Measurements from ENCODE around the gene HEMK1. TPM values are rescaled to one million over a fixed set of nuclear protein-coding genes. Genes with fewer than 3 reads are reported as not detected.

The HEMK1 gene
- total and polyA plus RNA-seq, 2 of the 8 experiments (the other 6 are each of a cell fraction or from before 2014, with no cell fraction given) = 9.7 to 10.6 TPM

DNA sequence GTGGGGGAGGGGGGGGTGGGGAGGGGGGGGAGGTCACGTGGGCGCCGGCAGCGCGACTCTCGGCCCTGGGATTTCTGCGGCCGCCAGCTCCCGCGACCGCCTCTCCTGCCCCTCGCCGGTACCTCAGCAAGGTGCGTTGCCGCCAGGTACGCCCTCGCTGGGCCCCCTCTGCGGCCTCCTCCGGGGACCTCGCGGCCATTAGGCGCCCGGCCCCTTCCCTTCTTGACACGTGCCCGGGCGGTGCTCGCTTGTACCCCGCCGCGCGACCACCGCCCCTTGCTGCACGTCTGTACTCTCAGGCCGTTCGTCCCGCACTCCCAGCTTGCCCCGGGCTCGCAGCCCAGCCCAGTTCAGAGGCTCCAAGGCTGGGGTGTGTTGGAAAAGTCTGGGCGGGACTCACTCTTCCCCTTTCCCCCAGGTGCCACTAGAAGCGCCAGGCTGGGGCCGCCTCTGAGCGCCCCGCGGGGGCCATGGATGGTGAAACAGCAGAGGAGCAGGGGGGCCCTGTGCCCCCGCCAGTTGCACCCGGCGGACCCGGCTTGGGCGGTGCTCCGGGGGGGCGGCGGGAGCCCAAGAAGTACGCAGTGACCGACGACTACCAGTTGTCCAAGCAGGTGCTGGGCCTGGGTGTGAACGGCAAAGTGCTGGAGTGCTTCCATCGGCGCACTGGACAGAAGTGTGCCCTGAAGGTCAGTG is 47.9 kb downstream of the HEMK1 start, which contains the start of gene MAPKAPK3:
Gene MAPKAPK3, plus strand, starts transcription at position 56 of the 696 bp plus-strand sequence. Its CDS starts 415 bp downstream, at position 471.
- peak within 1 kb of the TSS; percentile 59 to 74 (median 71) for H3K4me3 ChIP-seq (ENCODE audit: extremely low read depth in 1 of 4, insufficient read depth in 2 of 4, low read depth in 3 of 4, low read length in 4 of 4)
- no peak within 1 kb of the TSS for H2BK120ac ChIP-seq (replicated peaks; ENCODE audit: low read depth, low read length)
- peaks cover 0 to 15% (median 9%) of the 10 kb centered on the region in 4 experiments; a peak in 6 of 7 replicates for H3K4me1 ChIP-seq (replicated peaks in 1 of 4; ENCODE audit: control insufficient read depth in 3 of 4, insufficient read depth in 4 of 4, low read length in 3 of 4)
- peak within 1 kb of the TSS; percentile 44 for H4K91ac ChIP-seq (replicated peaks; ENCODE audit: insufficient read length, low read length)
- no peaks in the 10 kb centered on the region; the same call in 1 of the 2 replicates for H3K79me1 ChIP-seq (ENCODE audit: low read depth, low read length)
- H3K27ac ChIP-seq (ENCODE audit: low read depth, low read length) = 0 out of 2 replicates have a peak within 1 kb of the TSS, but pooled peaks have one; percentile 29
- peak within 1 kb of the TSS; percentile 64 for H3K56ac ChIP-seq (replicated peaks; ENCODE audit: insufficient read length, low read depth, low read length)
- CTCF ChIA-PET (ENCODE audit: partially characterized antibody) = interaction anchor here (0.6 to 50.4 kb wide), 19 partner anchors 14 to 771 kb away, joined by 3 to 1262 read pairs (median 7); partner anchors contain the start of genes C3orf18, DOCK3, HEMK1 and MANF
- FAIRE-seq = no peak
- peak within 1 kb of the TSS; percentile 91 to 99 for H3K4me2 ChIP-seq (ENCODE audit: insufficient read depth in 1 of 2, low read depth in 2 of 2, low read length in 2 of 2)
- peak within 1 kb of the TSS; percentile 29 for H2AFZ ChIP-seq (ENCODE audit: low read length)
- peak within 1 kb of the TSS; percentile 59 to 70 (median 64) for H3K9ac ChIP-seq (replicated peaks in 1 of 4; ENCODE audit: extremely low read depth in 1 of 4, low read depth in 3 of 4, low read length in 3 of 4)
- H4K8ac ChIP-seq (ENCODE audit: extremely low read depth, insufficient read depth, low read length) = peak within 1 kb of the TSS; percentile 35; the same call in 1 of the 2 replicates
- POLR2A ChIA-PET (ENCODE audit: partially characterized antibody) = interaction anchor here (0.9 to 4.8 kb wide), 12 partner anchors 9 to 771 kb away, joined by 3 to 20 read pairs (median 5); partner anchors contain the start of gene MANF
- peak within 1 kb of the TSS; percentile 99 for H2BK15ac ChIP-seq (ENCODE audit: low read length)
- H2BK5ac ChIP-seq (ENCODE audit: low read depth, low read length) = peak within 1 kb of the TSS; percentile 87; the same call in 1 of the 2 replicates
- peak within 1 kb of the TSS; percentile 90 for H3K18ac ChIP-seq (ENCODE audit: extremely low read depth, low read length)
- peak within 1 kb of the TSS; percentile 1; the same call in 1 of the 2 replicates for H2BK20ac ChIP-seq (ENCODE audit: low read length)
- peak within 1 kb of the TSS; percentile 58 for H3K4ac ChIP-seq (replicated peaks; ENCODE audit: insufficient read length, low read depth, low read length)
- H3K23ac ChIP-seq (ENCODE audit: insufficient read length) = no peak within 1 kb of the TSS
- no peaks in the 10 kb centered on the region for H3K36me3 ChIP-seq (ENCODE audit: control insufficient read depth in 2 of 4, insufficient read depth in 4 of 4, low read length in 3 of 4)
- no peak for DNase-seq (ENCODE audit: low read depth in 1 of 2, low spot score in 2 of 2)
- H3K27me3 ChIP-seq (replicated peaks in 1 of 4; ENCODE audit: control insufficient read depth in 3 of 4, extremely low read depth in 1 of 4, insufficient read depth in 3 of 4, low read length in 3 of 4) = peaks cover 3 to 21% (median 16%) of the 10 kb centered on the region in 4 experiments; a peak in 6 of 7 replicates
- H3K79me2 ChIP-seq (ENCODE audit: control insufficient read depth in 1 of 2, insufficient read depth in 2 of 2, low read length in 2 of 2) = peaks cover 0 to 15% of the 10 kb centered on the region in 2 experiments; a peak in 1 of 4 replicates
- peak within 1 kb of the TSS; percentile 84; the same call in 1 of the 2 replicates for H2BK12ac ChIP-seq (ENCODE audit: low read depth, low read length)
- no peak within 1 kb of the TSS for H3K14ac ChIP-seq (ENCODE audit: insufficient read length)
- WGBS, 2 experiments (ENCODE audit: extremely low coverage in 1 of 2, insufficient coverage in 1 of 2, insufficient read length in 1 of 2, insufficient replicate concordance in 2 of 2, low coverage in 1 of 2, low lambda C conversion rate in 2 of 2, missing lambda C conversion rate in 1 of 2) = 5% methylated on average over 40 of the region's 58 CpGs; no CpG with 5 or more reads in 1 of the 2 experiments
- no peaks in the 10 kb centered on the region for H3K9me3 ChIP-seq (ENCODE audit: insufficient read depth in 2 of 2, low read depth in 1 of 2, low read length in 1 of 2)
- peaks cover 4 to 13% of the 10 kb centered on the region in 2 experiments for H4K20me1 ChIP-seq (replicated peaks in 1 of 2; ENCODE audit: control insufficient read depth in 1 of 2, insufficient read depth in 2 of 2, low read length in 2 of 2)
- H4K5ac ChIP-seq (ENCODE audit: insufficient read length, low read depth, low read length) = peak within 1 kb of the TSS; percentile 62
- peaks cover 12% of the 10 kb centered on the region for H3K23me2 ChIP-seq (ENCODE audit: low read depth, low read length)
- H2AK5ac ChIP-seq (ENCODE audit: low read depth, low read length) = peak within 1 kb of the TSS; percentile 89
